Left lung (tissue), 10 donors: ENCODE data around the gene PCSK5. TPM values are rescaled to one million over a fixed set of nuclear protein-coding genes. Genes with fewer than 3 reads are reported as not detected.
A peak's percentile ranks its signal among the peaks of the same experiment; 100 is the strongest.

Source experiments
- ATAC-seq: fragments of 200-7000 bp; cut with Tn5 transposase; one replicate; pipeline ENCODE4 v1.9.1; 2020; ENCODE audit warnings: moderate library complexity
- DNase-seq, 4 donors: peaks; one replicate each; pipeline ENCODE4 v3.0.0-alpha.2; 2013 to 2020
- H3K27ac ChIP-seq, 2 donors: fragments of 200-600 bp; sonication (generic) in 1 of 2; one replicate each; pipeline versions ENCODE4 v1.5.0 to v1.8.0; 2020 to 2021
- H3K27me3 ChIP-seq, 2 donors: fragments of 200-600 bp; sonication (generic) in 1 of 2; one replicate each; pipeline versions ENCODE4 v1.5.0 to v1.8.0; 2020 to 2021
- H3K36me3 ChIP-seq, 2 donors: fragments of 200-600 bp; sonication (generic) in 1 of 2; one replicate each; pipeline versions ENCODE4 v1.5.0 to v1.8.0; 2020 to 2021
- H3K4me1 ChIP-seq, 2 donors: fragments of 200-600 bp; one replicate each; pipeline ENCODE4 v1.8.0; 2021
- H3K4me3 ChIP-seq, 2 donors: fragments of 200-600 bp; sonication (generic) in 1 of 2; one replicate each; pipeline versions ENCODE4 v1.5.0 to v1.8.0; 2020 to 2021; ENCODE audit warnings: mild to moderate bottlenecking in 1 of 2
- H3K9me3 ChIP-seq, 2 donors: fragments of 200-600 bp; sonication (generic) in 1 of 2; one replicate each; pipeline versions ENCODE4 v1.5.0 to v1.8.0; 2020 to 2021
- intact Hi-C, 2 donors: fragments of 100-400 bp; cut with DNase I; formaldehyde crosslinking; loops; one replicate each; pipeline versions ENCODE4 v1.11.2 to v1.14.2; 2022
- polyA plus RNA-seq, 6 donors: library from polyadenylated mRNA; unstranded; fragments of 120-200 nt; gene quantifications; one replicate each; pipeline ENCODE4 v1.2.1, GENCODE V29; 2013; ENCODE audit not compliant: insufficient read length in 6 of 6
- total RNA-seq, 2 donors: library from RNA; stranded (reverse); fragmentation: NEBNext Ultra II Directional; extraction: Animal tissue kit (Norgen Biotek cat#: 25700); gene quantifications; one replicate each; pipeline ENCODE4 v1.2.1, GENCODE V29; 2021
- TF ChIP-seq, protein P1 (sequence below), 2 donors: fragments of 200-600 bp; sonication (generic) in 1 of 2; IDR thresholded peaks; one replicate each; pipeline versions ENCODE4 v1.5.0 to v1.8.0; 2021; ENCODE audit warnings: antibody characterized with exemption in 2 of 2
- donor health status: DM: no; HTN: yes; CAD: no.
- donor health status: DM: no; HTN: no; CAD: no.

The PCSK5 gene
- total and polyA plus RNA-seq, 8 donors, result 6.8 to 20.3 (median 11.3) TPM

DNA sequence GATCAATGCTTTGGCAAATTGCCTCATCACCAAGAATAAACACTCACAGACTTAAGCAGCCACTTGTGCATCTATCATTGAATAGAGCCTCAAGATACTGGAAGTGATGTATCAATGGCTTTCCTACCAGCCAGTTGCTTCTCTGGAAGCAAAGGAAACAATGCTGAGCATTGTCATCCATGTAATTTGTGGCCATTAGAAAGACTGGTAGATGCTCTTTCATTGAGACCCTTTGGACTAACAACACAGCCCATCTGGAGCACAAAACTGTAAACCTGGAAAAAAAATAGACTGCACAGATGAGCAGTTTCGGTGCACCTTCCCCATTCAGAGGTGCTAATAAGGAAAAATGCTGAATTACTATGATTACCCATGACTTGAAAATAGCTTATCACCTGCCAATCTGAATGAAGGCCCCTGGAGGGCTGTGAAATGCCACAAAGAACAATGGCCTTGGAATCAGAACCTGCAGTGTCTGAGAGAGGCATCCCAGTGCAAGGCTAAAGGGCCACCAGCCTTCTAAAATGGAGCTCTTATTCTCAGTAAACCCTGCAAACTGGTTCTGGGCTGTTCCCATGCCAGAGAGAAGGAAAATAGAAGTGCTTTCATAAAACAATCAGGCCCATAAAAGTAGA lies 376.3 kb downstream of the PCSK5 start:
- ATAC-seq (no peak), DNase-seq (no peak)
- Histone ChIP-seq H3K4me1 (no peaks in the 10 kb centered on the region), H3K36me3 (no peaks in the 10 kb centered on the region), H3K27ac (no peak overlapping the region), H3K9me3 (peaks cover 0 to 7% of the 10 kb centered on the region in 2 donors), H3K4me3 (no peak overlapping the region), H3K27me3 (no peaks in the 10 kb centered on the region)
- TF ChIP-seq, protein P1, sequence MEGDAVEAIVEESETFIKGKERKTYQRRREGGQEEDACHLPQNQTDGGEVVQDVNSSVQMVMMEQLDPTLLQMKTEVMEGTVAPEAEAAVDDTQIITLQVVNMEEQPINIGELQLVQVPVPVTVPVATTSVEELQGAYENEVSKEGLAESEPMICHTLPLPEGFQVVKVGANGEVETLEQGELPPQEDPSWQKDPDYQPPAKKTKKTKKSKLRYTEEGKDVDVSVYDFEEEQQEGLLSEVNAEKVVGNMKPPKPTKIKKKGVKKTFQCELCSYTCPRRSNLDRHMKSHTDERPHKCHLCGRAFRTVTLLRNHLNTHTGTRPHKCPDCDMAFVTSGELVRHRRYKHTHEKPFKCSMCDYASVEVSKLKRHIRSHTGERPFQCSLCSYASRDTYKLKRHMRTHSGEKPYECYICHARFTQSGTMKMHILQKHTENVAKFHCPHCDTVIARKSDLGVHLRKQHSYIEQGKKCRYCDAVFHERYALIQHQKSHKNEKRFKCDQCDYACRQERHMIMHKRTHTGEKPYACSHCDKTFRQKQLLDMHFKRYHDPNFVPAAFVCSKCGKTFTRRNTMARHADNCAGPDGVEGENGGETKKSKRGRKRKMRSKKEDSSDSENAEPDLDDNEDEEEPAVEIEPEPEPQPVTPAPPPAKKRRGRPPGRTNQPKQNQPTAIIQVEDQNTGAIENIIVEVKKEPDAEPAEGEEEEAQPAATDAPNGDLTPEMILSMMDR (IDR thresholded peaks at IDR 0.05), result no peak
- intact Hi-C loops, result no loop called here

DNA sequence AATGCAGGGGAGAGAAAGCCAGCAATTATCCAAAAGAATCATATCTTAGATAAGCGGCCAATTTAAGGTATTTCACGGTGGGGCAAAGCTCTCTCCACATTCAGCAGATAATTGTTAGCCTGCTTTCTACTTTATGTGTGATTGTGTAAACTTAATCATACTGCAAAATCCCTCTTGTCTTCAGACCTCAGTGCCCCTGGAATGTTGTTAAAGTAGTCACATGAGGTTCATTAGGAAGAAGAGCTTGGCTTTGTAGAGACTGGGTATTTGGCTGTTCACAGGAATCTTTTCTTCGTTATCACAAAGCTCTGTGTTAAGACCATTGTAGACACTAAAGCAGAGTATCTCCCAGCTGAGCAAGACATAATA lies 376.8 kb downstream of the PCSK5 start:
- no peak for DNase-seq
- intact Hi-C loops, result no loop called here
- Histone ChIP-seq H3K9me3 (peaks cover 0 to 7% of the 10 kb centered on the region in 2 donors), H3K27ac (no peak overlapping the region), H3K4me3 (no peak overlapping the region), H3K27me3 (no peaks in the 10 kb centered on the region), H3K4me1 (no peaks in the 10 kb centered on the region), H3K36me3 (no peaks in the 10 kb centered on the region)
- peak; percentile 12 for ATAC-seq
- TF ChIP-seq, protein P1 (IDR thresholded peaks at IDR 0.05), result no peak

DNA sequence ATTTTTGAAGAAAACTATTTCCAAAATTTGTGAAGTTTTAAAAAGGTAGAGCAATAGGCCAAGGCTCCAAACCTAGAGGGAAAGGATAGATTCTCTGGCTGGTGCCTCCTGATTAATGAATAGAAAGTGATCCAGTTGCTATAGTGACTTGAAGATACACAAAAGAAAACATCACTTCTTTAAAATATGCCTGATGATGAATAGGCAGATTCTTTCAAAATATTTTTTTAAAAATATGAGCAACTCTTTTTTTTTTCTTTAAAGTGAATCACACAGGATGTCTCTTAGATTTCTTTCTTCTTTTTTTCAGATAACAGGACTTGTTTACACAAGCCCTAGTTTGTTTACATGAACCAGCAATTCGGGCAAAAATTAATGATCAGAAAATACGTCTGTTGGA lies 379.3 kb downstream of the PCSK5 start:
- H3K36me3 ChIP-seq, result no peaks in the 10 kb centered on the region
- H3K4me1 ChIP-seq, result no peaks in the 10 kb centered on the region
- H3K9me3 ChIP-seq, result no peaks in the 10 kb centered on the region
- TF ChIP-seq, protein P1 (IDR thresholded peaks at IDR 0.05), result no peak
- no peak for ATAC-seq
- peak in 1 of 4 donors; percentile 28 for DNase-seq
- H3K4me3 ChIP-seq, result no peak overlapping the region
- intact Hi-C loops, result no loop called here
- H3K27ac ChIP-seq, result no peak overlapping the region
- H3K27me3 ChIP-seq, result no peaks in the 10 kb centered on the region

DNA sequence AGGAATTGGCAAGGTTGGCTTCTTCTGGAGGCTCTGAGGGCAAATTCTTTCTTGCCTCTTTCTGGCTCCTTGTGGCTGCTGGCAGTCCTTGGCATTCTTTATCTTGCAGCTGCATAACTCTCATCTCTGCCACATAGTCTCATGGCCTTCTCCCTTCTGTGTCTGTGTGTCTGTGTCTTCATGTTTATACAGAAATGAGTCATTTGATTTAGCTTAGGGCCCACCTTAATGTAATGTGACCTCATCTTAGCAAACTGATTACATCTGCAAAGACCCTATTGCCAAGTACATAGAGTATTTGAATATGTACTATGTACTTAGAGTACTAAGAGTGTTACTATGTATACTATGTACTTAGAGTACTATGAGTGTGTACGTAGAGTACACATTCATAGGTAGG lies 381.3 kb downstream of the PCSK5 start:
- intact Hi-C loops, result no loop called here
- DNase-seq (no peak), ATAC-seq (no peak)
- Histone ChIP-seq H3K36me3 (no peaks in the 10 kb centered on the region), H3K4me1 (no peaks in the 10 kb centered on the region), H3K4me3 (no peak overlapping the region), H3K9me3 (no peaks in the 10 kb centered on the region), H3K27me3 (no peaks in the 10 kb centered on the region), H3K27ac (no peak overlapping the region)
- TF ChIP-seq, protein P1 (IDR thresholded peaks at IDR 0.05), result no peak

DNA sequence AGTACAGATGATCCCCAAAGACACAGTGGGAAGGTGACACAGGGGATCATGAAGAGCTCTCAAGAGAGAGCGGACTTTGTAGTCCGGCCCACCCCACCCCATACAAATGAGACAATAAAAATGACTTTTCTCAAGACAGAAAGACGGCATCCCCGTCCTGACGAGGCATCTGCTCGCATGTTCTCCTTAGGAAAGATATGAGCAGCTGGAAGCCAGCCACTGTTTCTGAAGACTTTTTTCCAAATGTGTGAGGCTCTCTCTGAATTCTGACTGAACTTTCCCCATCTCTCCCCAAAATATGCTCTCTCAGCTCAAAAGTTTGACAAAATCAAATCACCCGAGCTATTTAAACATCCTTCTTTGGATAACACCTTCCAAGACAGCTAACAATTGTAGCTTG lies 398.6 kb downstream of the PCSK5 start:
- no peak for ATAC-seq
- intact Hi-C loops, result no loop called here

More for the DNA sequence above, 398.6 kb downstream of the PCSK5 start:
- Histone ChIP-seq H3K27ac (no peak overlapping the region), H3K9me3 (no peaks in the 10 kb centered on the region), H3K27me3 (no peaks in the 10 kb centered on the region), H3K36me3 (no peaks in the 10 kb centered on the region), H3K4me3 (no peak overlapping the region), H3K4me1 (no peaks in the 10 kb centered on the region)
- TF ChIP-seq, protein P1 (IDR thresholded peaks at IDR 0.05), result no peak
- peak in 1 of 4 donors; percentile 37 for DNase-seq
